K562 (cell line): Measurements from ENCODE around the gene IRAK2. TPM values are rescaled to one million over a fixed set of nuclear protein-coding genes. Genes with fewer than 3 reads are reported as not detected.
A peak's percentile ranks its signal among the peaks of the same experiment; 100 is the strongest.

Source experiments
- ATAC-seq: fragments of 200-7000 bp; cut with Tn5 transposase; 3 replicates; pipeline ENCODE4 v1.9.1; 2020; ENCODE audit warnings: moderate library complexity
- BruUV-seq: library from RNA; stranded (reverse); fragments of 400-500 nt; replicated peaks from 2 replicates; lab custom pipeline; 2021; lab: Mats Ljungman, UMichigan
- CTCF ChIA-PET: fragments of 300-600 bp; formaldehyde crosslinking; extraction: SDS; loops from one replicate; lab custom pipeline; 2021; ENCODE audit warnings: low intra/inter-chr PET ratio; lab: Yijun Ruan, JAX
- POLR2A ChIA-PET: fragments of 300-600, 350-650 bp; sonication (Branson Sonifier 250); formaldehyde crosslinking; extraction: SDS; loops from one replicate; lab custom pipeline; 2021; ENCODE audit warnings: antibody characterized with exemption, inconsistent platforms; lab: Yijun Ruan, JAX
- DNase-seq, 4 experiments: peaks; one replicate each; pipeline versions ENCODE4 v3.0.0 to v3.0.0-alpha.2; 2011 to 2018; ENCODE audit warnings: low spot score in 3 of 4, mixed read lengths in 3 of 4; ENCODE audit errors: extremely low read depth in 1 of 4
- FAIRE-seq: peaks from 2 replicates; lab custom pipeline; 2011; peaks lifted over from hg19 to GRCh38; lab: Jason Lieb, UNC
- H2AFZ ChIP-seq: 2 replicates; pipeline ENCODE4 v1.6.0; 2011; ENCODE audit warnings: low read depth, low read length, control low read depth, inconsistent platforms
- H3K27ac ChIP-seq: fragments of 200-600 bp; 3 replicates; pipeline ENCODE4 v1.8.0; 2011; ENCODE audit warnings: low read depth, mild to moderate bottlenecking, control low read depth, inconsistent platforms, low read length, moderate library complexity, mixed read lengths; ENCODE audit errors: extremely low read depth
- H3K27me3 ChIP-seq, 2 experiments: fragments of 300-600 bp in 1 of 2; 2 replicates in 1 of 2; 3 replicates in 1 of 2; pipeline versions ENCODE4 v1.6.0 to v1.8.0; 2011; ENCODE audit warnings: inconsistent platforms in 2 of 2, low read length in 2 of 2, mild to moderate bottlenecking in 1 of 2, mixed read lengths in 1 of 2, moderate library complexity in 1 of 2; ENCODE audit not compliant: control insufficient read depth in 2 of 2, insufficient read depth in 2 of 2
- H3K36me3 ChIP-seq: fragments of 300-600 bp; 3 replicates; pipeline ENCODE4 v1.8.0; 2011; ENCODE audit warnings: mild to moderate bottlenecking, low read length, inconsistent platforms; ENCODE audit not compliant: control insufficient read depth, insufficient read depth
- H3K4me1 ChIP-seq, 2 experiments: fragments of 200-600 bp in 1 of 2; replicated peaks in 1 of 2; 2 replicates in 1 of 2; 3 replicates in 1 of 2; pipeline versions ENCODE4 v1.5.1 to v1.8.0; 2011; ENCODE audit warnings: inconsistent platforms in 2 of 2, low read length in 2 of 2, mild to moderate bottlenecking in 1 of 2, mixed read lengths in 1 of 2, moderate library complexity in 1 of 2; ENCODE audit not compliant: control insufficient read depth in 2 of 2, insufficient read depth in 2 of 2
- H3K4me2 ChIP-seq: 2 replicates; pipeline ENCODE4 v1.6.1; 2011; ENCODE audit warnings: low read length, control low read depth, inconsistent platforms, mixed read lengths; ENCODE audit not compliant: insufficient read depth
- H3K4me3 ChIP-seq: fragments of 200-600 bp; sonication (generic), shearing (Covaris generic); 2 replicates; pipeline ENCODE4 v1.5.1; 2016; ENCODE audit warnings: control low read depth, inconsistent platforms
- H3K79me2 ChIP-seq: fragments of 200-600 bp; 3 replicates; pipeline ENCODE4 v1.8.0; 2011; ENCODE audit warnings: low read length, inconsistent platforms; ENCODE audit not compliant: control insufficient read depth, insufficient read depth
- H3K9ac ChIP-seq, 2 experiments: 2 replicates each; pipeline versions ENCODE4 v1.6.0 to v1.6.1; 2011; ENCODE audit warnings: low read depth in 2 of 2, low read length in 2 of 2, control low read depth in 1 of 2, inconsistent platforms in 1 of 2, mild to moderate bottlenecking in 1 of 2, mixed read lengths in 1 of 2; ENCODE audit not compliant: insufficient read depth in 1 of 2
- H3K9me1 ChIP-seq: one replicate; pipeline ENCODE4 v1.6.0; 2011; ENCODE audit warnings: inconsistent platforms, mild to moderate bottlenecking, low read length, moderate library complexity; ENCODE audit not compliant: control insufficient read depth, insufficient read depth
- H3K9me3 ChIP-seq: replicated peaks from 2 replicates; pipeline ENCODE4 v1.5.1; 2011; ENCODE audit warnings: low read depth, low read length, inconsistent platforms; ENCODE audit not compliant: control insufficient read depth, insufficient read depth
- H4K20me1 ChIP-seq: replicated peaks from 2 replicates; pipeline ENCODE4 v1.6.1; 2011; ENCODE audit warnings: low read length, inconsistent platforms, mixed read lengths; ENCODE audit not compliant: control insufficient read depth, insufficient read depth
- BCL6 ChIP-seq: fragments of 250-450 bp; sonication (Bioruptor Pico); IDR thresholded peaks from 2 replicates; pipeline ENCODE4 v1.4.0; 2020
- BRD9 ChIP-seq: fragments of 450-650 bp; IDR thresholded peaks from 2 replicates; pipeline ENCODE4 v1.6.1; 2018; ENCODE audit warnings: low read depth; ENCODE audit not compliant: partially characterized antibody
- CHCHD3 ChIP-seq: fragments of 250-450 bp; sonication (Bioruptor Pico); IDR thresholded peaks from 2 replicates; pipeline ENCODE4 v2.1.2; 2022; ENCODE audit warnings: mild to moderate bottlenecking
- NONO ChIP-seq, 2 experiments: fragments of 200-400 bp in 1 of 2; fragments of 450-650 bp in 1 of 2; formaldehyde crosslinking in 1 of 2; IDR thresholded peaks; 2 replicates each; pipeline ENCODE4 v1.6.1; 2017; ENCODE audit warnings: low read depth in 2 of 2, mild to moderate bottlenecking in 2 of 2, moderate library complexity in 2 of 2, low read length in 1 of 2
- TCF7 ChIP-seq: sonication (generic); IDR thresholded peaks from 2 replicates; pipeline ENCODE4 v1.6.1; 2016; ENCODE audit warnings: antibody characterized with exemption, borderline replicate concordance
- U2AF1 ChIP-seq: fragments of 200-400 bp; formaldehyde crosslinking; optimal IDR thresholded peaks from 2 replicates; pipeline ENCODE3; 2017; ENCODE audit warnings: mild to moderate bottlenecking, low read depth, low read length, moderate library complexity
- XRCC4 ChIP-seq: IDR thresholded peaks from one replicate; pipeline ENCODE4 v1.6.1; 2011; ENCODE audit not compliant: insufficient read depth, insufficient read length; ENCODE audit errors: extremely low read depth
- WGBS: fragments of 100-300 bp; shearing (Covaris generic); methylation state at CpG from one replicate; pipeline ENCODE4 v1.1.6; 2016; ENCODE audit warnings: low coverage, mixed read lengths; ENCODE audit not compliant: insufficient coverage; ENCODE audit errors: missing lambda C conversion rate; 5-methylcytosine and 5-hydroxymethylcytosine counted together
- in situ Hi-C: fragments of 300-500 bp; cut with MboI; formaldehyde crosslinking; loops from 4 replicates; pipeline ENCODE4 v1.15.0; 2018; ENCODE audit warnings: inconsistent platforms, mixed read lengths
- intact Hi-C: fragments of 100-400 bp; cut with micrococcal nuclease; formaldehyde crosslinking; loops from 2 replicates; pipeline ENCODE4 v1.14.2; 2022
- polyA plus RNA-seq, 8 experiments: library from polyadenylated mRNA; depleted of rRNA in 4 of 8; stranded (reverse) in 5 of 8; unstranded in 3 of 8; fragments of >200 nt; fragmentation: Nextera tagmentation in 2 of 8; fragmentation: Illumina TruSeq in 1 of 8; extraction: Ambion mirVana in 2 of 8; extraction: Trizol in 1 of 8; gene quantifications; 2 replicates each; pipeline versions ENCODE4 v1.2.1 to v1.2.3, GENCODE V29; 2011 to 2014; ENCODE audit warnings: inconsistent platforms in 1 of 8, missing spikeins in 1 of 8
- total RNA-seq, 7 experiments: library from RNA; depleted of rRNA in 6 of 7; stranded (reverse); fragments of >200 nt in 6 of 7; fragmentation: Illumina TruSeq in 2 of 7; extraction: Trizol in 2 of 7; gene quantifications; 2 replicates each; pipeline versions ENCODE4 v1.2.1 to v1.2.3, GENCODE V29; 2011 to 2021; ENCODE audit warnings: low replicate concordance in 1 of 7
- TF ChIP-seq, protein P1 (sequence below): fragments of 450-650 bp; IDR thresholded peaks from 2 replicates; pipeline ENCODE4 v1.6.1; 2016; ENCODE audit warnings: low read depth, mild to moderate bottlenecking, moderate library complexity

The IRAK2 gene
- total and polyA plus RNA-seq, 9 of the 15 experiments (the other 6 are each of a cell fraction or from before 2014, with no cell fraction given): 0.42 to 4.4 (median 2.7) TPM

DNA sequence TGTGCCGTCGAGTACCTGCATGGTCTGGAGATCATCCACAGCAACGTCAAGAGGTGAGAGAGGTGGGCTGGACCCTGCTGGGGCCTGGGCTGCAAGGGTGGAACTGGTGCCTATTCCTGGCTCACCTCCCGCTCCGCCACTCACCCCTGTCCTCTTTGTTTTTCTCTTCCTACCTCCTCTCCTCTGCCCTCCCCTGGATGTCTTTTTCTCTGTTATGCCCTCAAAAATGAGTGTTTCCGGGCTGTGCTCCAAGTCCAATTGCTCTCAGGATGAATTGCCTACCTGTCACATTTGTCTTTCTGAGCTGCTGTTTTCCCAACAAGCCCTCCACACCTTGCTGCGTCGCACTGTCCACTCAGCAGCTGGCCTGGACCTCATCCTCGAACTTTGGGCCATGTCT, 55.0 kb downstream of the IRAK2 start:
- Histone ChIP-seq H3K4me3 (no peak overlapping the region), H3K4me2 (no peak overlapping the region), H3K27ac (no peak overlapping the region), H3K36me3 (no peaks in the 10 kb centered on the region), H4K20me1 (no peaks in the 10 kb centered on the region), H3K9ac (peak overlapping the region in 1 of 2 experiments; percentile 16; a peak in 1 of 4 replicates), H3K9me3 (peaks cover 5% of the 10 kb centered on the region; the same call in 1 of the 2 replicates), H3K9me1 (no peaks in the 10 kb centered on the region), H3K4me1 (peaks cover 0 to 7% of the 10 kb centered on the region in 2 experiments; a peak in 3 of 5 replicates), H2AFZ (no peak overlapping the region), H3K79me2 (no peaks in the 10 kb centered on the region), H3K27me3 (no peaks in the 10 kb centered on the region)
- FAIRE-seq (no peak), DNase-seq (no peak), ATAC-seq (no peak)
- POLR2A ChIA-PET: no interaction called here
- TF ChIP-seq, protein P1, sequence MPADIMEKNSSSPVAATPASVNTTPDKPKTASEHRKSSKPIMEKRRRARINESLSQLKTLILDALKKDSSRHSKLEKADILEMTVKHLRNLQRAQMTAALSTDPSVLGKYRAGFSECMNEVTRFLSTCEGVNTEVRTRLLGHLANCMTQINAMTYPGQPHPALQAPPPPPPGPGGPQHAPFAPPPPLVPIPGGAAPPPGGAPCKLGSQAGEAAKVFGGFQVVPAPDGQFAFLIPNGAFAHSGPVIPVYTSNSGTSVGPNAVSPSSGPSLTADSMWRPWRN: no peak
- TF ChIP-seq U2AF1 (no peak), TCF7 (no peak), XRCC4 (no peak), BCL6 (no peak), BRD9 (no peak), NONO (IDR thresholded peaks at IDR 0.05; ENCODE audit: low read depth in 2 of 2, low read length in 1 of 2) (no peak), CHCHD3 (CRISPR knock-in tag) (no peak)
- no TSS peak for BruUV-seq
- in situ Hi-C loops (no loop called here), intact Hi-C loops (loop anchor here (10.0 kb wide), 1 partner anchor 285 kb away; the partner anchor contains the start of gene CRELD1)
- 61% methylated on average over 9 of the region's 9 CpGs for WGBS
- CTCF ChIA-PET: no interaction called here
